IPS-18a (cell line): ENCODE data around the gene KPNA2.

Source experiments
- H3K27ac ChIP-seq: one replicate; pipeline ENCODE4 v1.5.1; 2013; ENCODE audit warnings: low read length
- H3K27me3 ChIP-seq: one replicate; pipeline ENCODE4 v1.6.1; 2013; ENCODE audit warnings: mild to moderate bottlenecking, low read length; ENCODE audit not compliant: control insufficient read depth, insufficient read depth
- H3K36me3 ChIP-seq: one replicate; pipeline ENCODE4 v1.6.1; 2013; ENCODE audit warnings: low read depth, low read length; ENCODE audit not compliant: control insufficient read depth
- H3K4me1 ChIP-seq: one replicate; pipeline ENCODE4 v1.6.1; 2013; ENCODE audit warnings: low read depth, low read length; ENCODE audit not compliant: control insufficient read depth
- H3K4me3 ChIP-seq: one replicate; pipeline ENCODE4 v1.5.1; 2013; ENCODE audit warnings: low read length
- H3K9ac ChIP-seq: one replicate; pipeline ENCODE4 v1.6.1; 2013; ENCODE audit warnings: mild to moderate bottlenecking, low read length, moderate library complexity
- H3K9me3 ChIP-seq: one replicate; pipeline ENCODE4 v1.6.1; 2013; ENCODE audit warnings: low read depth, low read length; ENCODE audit not compliant: control insufficient read depth

The KPNA2 gene

GRCh38 chr17:68089881-68090280 lies 54.3 kb downstream of the KPNA2 start:
- Histone ChIP-seq H3K9me3 (no peaks in the 10 kb centered on the region), H3K27ac (no peak overlapping the region), H3K4me3 (no peak overlapping the region), H3K9ac (no peak overlapping the region), H3K27me3 (no peaks in the 10 kb centered on the region), H3K4me1 (no peaks in the 10 kb centered on the region), H3K36me3 (no peaks in the 10 kb centered on the region)

GRCh38 chr17:68094481-68095078 lies 59.0 kb downstream of the KPNA2 start:
- H3K36me3 ChIP-seq, result no peaks in the 10 kb centered on the region
- H3K4me3 ChIP-seq, result no peak overlapping the region
- no peaks in the 10 kb centered on the region for H3K27me3 ChIP-seq

DNA sequence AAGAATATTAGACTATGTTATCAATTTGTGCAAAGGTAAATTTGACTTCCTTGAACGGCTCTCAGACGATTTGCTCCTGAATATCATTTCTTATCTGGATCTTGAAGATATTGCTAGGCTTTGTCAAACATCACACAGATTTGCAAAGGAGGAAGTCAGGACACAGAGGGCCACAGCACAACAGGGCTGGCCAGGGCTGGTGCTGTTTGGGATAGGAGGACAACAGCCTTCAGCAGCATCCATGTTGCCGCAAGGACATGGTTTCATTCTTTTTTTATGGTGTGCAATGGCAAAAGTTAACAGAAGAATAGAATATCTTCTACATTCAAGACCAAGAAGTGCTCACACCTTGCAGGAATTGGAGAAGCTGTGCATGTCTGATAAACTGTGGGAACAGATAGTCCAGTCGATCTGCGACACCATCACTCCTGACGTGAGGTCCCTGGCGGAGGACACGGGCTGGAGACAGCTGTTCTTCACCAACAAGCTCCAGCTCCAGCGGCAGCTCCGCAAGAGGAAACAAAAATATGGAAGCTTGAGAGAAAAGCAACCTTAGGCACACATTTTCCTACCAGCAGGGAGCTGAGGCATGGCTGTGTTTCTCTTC lies 59.8 kb downstream of the KPNA2 start:
- Histone ChIP-seq H3K36me3 (no peaks in the 10 kb centered on the region), H3K4me3 (no peak overlapping the region), H3K27ac (no peak overlapping the region), H3K4me1 (no peaks in the 10 kb centered on the region), H3K9ac (no peak overlapping the region), H3K9me3 (no peaks in the 10 kb centered on the region), H3K27me3 (peaks cover 6% of the 10 kb centered on the region)

More at GRCh38 chr17:68094481-68095078, 59.0 kb downstream of the KPNA2 start:
- no peak overlapping the region for H3K9ac ChIP-seq
- no peak overlapping the region for H3K27ac ChIP-seq
- no peaks in the 10 kb centered on the region for H3K4me1 ChIP-seq
- no peaks in the 10 kb centered on the region for H3K9me3 ChIP-seq

DNA sequence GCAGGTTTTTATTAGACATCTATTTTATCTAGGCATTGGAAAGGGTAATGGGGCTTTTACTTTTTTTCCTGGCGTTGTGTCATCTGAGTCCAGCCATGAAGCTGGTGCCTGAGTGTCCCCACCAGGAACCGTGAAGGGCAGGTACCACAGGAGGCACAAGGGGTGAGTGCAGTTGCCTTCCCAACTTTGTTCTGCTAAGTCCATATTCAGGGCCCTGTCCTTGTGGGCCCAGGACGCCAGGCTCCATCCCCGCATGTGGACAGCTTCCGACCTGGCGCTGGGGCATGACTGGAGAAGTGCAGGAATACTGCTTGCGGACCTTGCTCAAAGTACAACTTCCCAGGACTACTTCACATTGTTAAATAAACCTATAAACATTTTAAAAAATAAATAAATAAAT lies 60.6 kb downstream of the KPNA2 start:
- no peaks in the 10 kb centered on the region for H3K4me1 ChIP-seq
- H3K4me3 ChIP-seq, result no peak overlapping the region
- no peak overlapping the region for H3K27ac ChIP-seq
- peaks cover 14% of the 10 kb centered on the region for H3K27me3 ChIP-seq
- no peaks in the 10 kb centered on the region for H3K9me3 ChIP-seq
- no peak overlapping the region for H3K9ac ChIP-seq
- no peaks in the 10 kb centered on the region for H3K36me3 ChIP-seq
